ENCODE data around the gene UAP1.

Gene UAP1

GRCh38 chr1:162631546-162632191, 70.1 kb downstream of the UAP1 start:
- H3K36me3 ChIP-seq (ENCODE audit: control insufficient read depth, insufficient read depth, low read length) = no peaks in the 10 kb centered on the region
- H3K4me3 ChIP-seq (ENCODE audit: low read depth, low read length) = no peak overlapping the region
- no peak overlapping the region for H3K9ac ChIP-seq (ENCODE audit: low read length)
- no peaks in the 10 kb centered on the region for H3K27me3 ChIP-seq (ENCODE audit: control insufficient read depth, insufficient read depth, low read length)
- H3K4me1 ChIP-seq (ENCODE audit: control insufficient read depth, insufficient read depth, low read length) = peaks cover 13% of the 10 kb centered on the region
- H3K9me3 ChIP-seq (ENCODE audit: control insufficient read depth, insufficient read depth, low read depth, low read length) = no peaks in the 10 kb centered on the region
- no peak overlapping the region for H3K27ac ChIP-seq (ENCODE audit: low read depth, low read length)

- H3K36me3 ChIP-seq (ENCODE audit: control insufficient read depth, insufficient read depth, low read length) = no peaks in the 10 kb centered on the region
- no peak within 1 kb of the TSS for H3K27ac ChIP-seq (ENCODE audit: low read depth, low read length)
- peaks cover 13% of the 10 kb centered on the region for H3K4me1 ChIP-seq (ENCODE audit: control insufficient read depth, insufficient read depth, low read length)
- H3K27me3 ChIP-seq (ENCODE audit: control insufficient read depth, insufficient read depth, low read length) = no peaks in the 10 kb centered on the region
- no peak within 1 kb of the TSS for H3K4me3 ChIP-seq (ENCODE audit: low read depth, low read length)
- H3K9ac ChIP-seq (ENCODE audit: low read length) = no peak within 1 kb of the TSS
- no peaks in the 10 kb centered on the region for H3K9me3 ChIP-seq (ENCODE audit: control insufficient read depth, insufficient read depth, low read depth, low read length)
Observed at GRCh38 chr1:162632217-162632666, 70.7 kb downstream of the UAP1 start, which contains the start of gene DDR2. DDR2 (plus strand) TSS chr1:162632464; CDS start chr1:162719064, 86,600 bp downstream.

- Histone ChIP-seq H3K4me3 (ENCODE audit: low read depth, low read length) (no peak overlapping the region), H3K27ac (ENCODE audit: low read depth, low read length) (no peak overlapping the region), H3K4me1 (ENCODE audit: control insufficient read depth, insufficient read depth, low read length) (peaks cover 13% of the 10 kb centered on the region)
Observed at GRCh38 chr1:162632698-162633080, 71.2 kb downstream of the UAP1 start.

GRCh38 chr1:162633081-162633762, 71.7 kb downstream of the UAP1 start:
- Histone ChIP-seq H3K4me1 (ENCODE audit: control insufficient read depth, insufficient read depth, low read length) (peaks cover 13% of the 10 kb centered on the region), H3K4me3 (ENCODE audit: low read depth, low read length) (no peak overlapping the region), H3K36me3 (ENCODE audit: control insufficient read depth, insufficient read depth, low read length) (no peaks in the 10 kb centered on the region), H3K9me3 (ENCODE audit: control insufficient read depth, insufficient read depth, low read depth, low read length) (no peaks in the 10 kb centered on the region), H3K9ac (ENCODE audit: low read length) (no peak overlapping the region), H3K27me3 (ENCODE audit: control insufficient read depth, insufficient read depth, low read length) (no peaks in the 10 kb centered on the region), H3K27ac (ENCODE audit: low read depth, low read length) (no peak overlapping the region)

More at GRCh38 chr1:162632698-162633080, 71.2 kb downstream of the UAP1 start:
- Histone ChIP-seq H3K9me3 (ENCODE audit: control insufficient read depth, insufficient read depth, low read depth, low read length) (no peaks in the 10 kb centered on the region), H3K9ac (ENCODE audit: low read length) (no peak overlapping the region), H3K36me3 (ENCODE audit: control insufficient read depth, insufficient read depth, low read length) (no peaks in the 10 kb centered on the region), H3K27me3 (ENCODE audit: control insufficient read depth, insufficient read depth, low read length) (no peaks in the 10 kb centered on the region)

GRCh38 chr1:162635418-162635817, 73.9 kb downstream of the UAP1 start:
- Histone ChIP-seq H3K27me3 (ENCODE audit: control insufficient read depth, insufficient read depth, low read length) (no peaks in the 10 kb centered on the region), H3K36me3 (ENCODE audit: control insufficient read depth, insufficient read depth, low read length) (no peaks in the 10 kb centered on the region), H3K4me1 (ENCODE audit: control insufficient read depth, insufficient read depth, low read length) (peaks cover 13% of the 10 kb centered on the region), H3K27ac (ENCODE audit: low read depth, low read length) (no peak overlapping the region), H3K9me3 (ENCODE audit: control insufficient read depth, insufficient read depth, low read depth, low read length) (no peaks in the 10 kb centered on the region), H3K4me3 (ENCODE audit: low read depth, low read length) (no peak overlapping the region), H3K9ac (ENCODE audit: low read length) (no peak overlapping the region)

- no peaks in the 10 kb centered on the region for H3K36me3 ChIP-seq (ENCODE audit: control insufficient read depth, insufficient read depth, low read length)
- no peak overlapping the region for H3K4me3 ChIP-seq (ENCODE audit: low read depth, low read length)
- H3K27ac ChIP-seq (ENCODE audit: low read depth, low read length) = no peak overlapping the region
- H3K9me3 ChIP-seq (ENCODE audit: control insufficient read depth, insufficient read depth, low read depth, low read length) = no peaks in the 10 kb centered on the region
- H3K4me1 ChIP-seq (ENCODE audit: control insufficient read depth, insufficient read depth, low read length) = no peaks in the 10 kb centered on the region
- H3K27me3 ChIP-seq (ENCODE audit: control insufficient read depth, insufficient read depth, low read length) = no peaks in the 10 kb centered on the region
- no peak overlapping the region for H3K9ac ChIP-seq (ENCODE audit: low read length)
Observed at GRCh38 chr1:162639718-162640117, 78.2 kb downstream of the UAP1 start.

- Histone ChIP-seq H3K36me3 (ENCODE audit: control insufficient read depth, insufficient read depth, low read length) (no peaks in the 10 kb centered on the region), H3K27ac (ENCODE audit: low read depth, low read length) (no peak overlapping the region)
Observed at GRCh38 chr1:162641114-162641513, 79.6 kb downstream of the UAP1 start.

GRCh38 chr1:162644986-162645314, 83.4 kb downstream of the UAP1 start:
- no peak overlapping the region for H3K27ac ChIP-seq (ENCODE audit: low read depth, low read length)
- H3K4me1 ChIP-seq (ENCODE audit: control insufficient read depth, insufficient read depth, low read length) = no peaks in the 10 kb centered on the region
- no peaks in the 10 kb centered on the region for H3K36me3 ChIP-seq (ENCODE audit: control insufficient read depth, insufficient read depth, low read length)
- no peaks in the 10 kb centered on the region for H3K27me3 ChIP-seq (ENCODE audit: control insufficient read depth, insufficient read depth, low read length)
- H3K4me3 ChIP-seq (ENCODE audit: low read depth, low read length) = no peak overlapping the region
- H3K9me3 ChIP-seq (ENCODE audit: control insufficient read depth, insufficient read depth, low read depth, low read length) = no peaks in the 10 kb centered on the region
- no peak overlapping the region for H3K9ac ChIP-seq (ENCODE audit: low read length)

More at GRCh38 chr1:162641114-162641513, 79.6 kb downstream of the UAP1 start:
- H3K9ac ChIP-seq (ENCODE audit: low read length) = no peak overlapping the region
- no peaks in the 10 kb centered on the region for H3K9me3 ChIP-seq (ENCODE audit: control insufficient read depth, insufficient read depth, low read depth, low read length)
- no peaks in the 10 kb centered on the region for H3K4me1 ChIP-seq (ENCODE audit: control insufficient read depth, insufficient read depth, low read length)
- H3K27me3 ChIP-seq (ENCODE audit: control insufficient read depth, insufficient read depth, low read length) = no peaks in the 10 kb centered on the region
- no peak overlapping the region for H3K4me3 ChIP-seq (ENCODE audit: low read depth, low read length)

- H3K4me1 ChIP-seq (ENCODE audit: control insufficient read depth, insufficient read depth, low read length) = no peaks in the 10 kb centered on the region
- no peaks in the 10 kb centered on the region for H3K36me3 ChIP-seq (ENCODE audit: control insufficient read depth, insufficient read depth, low read length)
Observed at GRCh38 chr1:162645666-162646065, 84.1 kb downstream of the UAP1 start.

GRCh38 chr1:162649583-162649982, 88.1 kb downstream of the UAP1 start:
- Histone ChIP-seq H3K27ac (ENCODE audit: low read depth, low read length) (no peak overlapping the region), H3K27me3 (ENCODE audit: control insufficient read depth, insufficient read depth, low read length) (no peaks in the 10 kb centered on the region), H3K9me3 (ENCODE audit: control insufficient read depth, insufficient read depth, low read depth, low read length) (no peaks in the 10 kb centered on the region), H3K4me3 (ENCODE audit: low read depth, low read length) (no peak overlapping the region), H3K9ac (ENCODE audit: low read length) (no peak overlapping the region), H3K4me1 (ENCODE audit: control insufficient read depth, insufficient read depth, low read length) (no peaks in the 10 kb centered on the region), H3K36me3 (ENCODE audit: control insufficient read depth, insufficient read depth, low read length) (no peaks in the 10 kb centered on the region)

More at GRCh38 chr1:162645666-162646065, 84.1 kb downstream of the UAP1 start:
- H3K27ac ChIP-seq (ENCODE audit: low read depth, low read length) = no peak overlapping the region
- no peaks in the 10 kb centered on the region for H3K27me3 ChIP-seq (ENCODE audit: control insufficient read depth, insufficient read depth, low read length)
- H3K9me3 ChIP-seq (ENCODE audit: control insufficient read depth, insufficient read depth, low read depth, low read length) = no peaks in the 10 kb centered on the region
- H3K9ac ChIP-seq (ENCODE audit: low read length) = no peak overlapping the region
- no peak overlapping the region for H3K4me3 ChIP-seq (ENCODE audit: low read depth, low read length)

Data from HUES6 (cell line).